GM15510 (cell line): ENCODE results near the gene CIRBP.

Experiments
- POLR2A ChIP-seq: IDR thresholded peaks from 3 replicates; pipeline ENCODE4 v1.6.1; 2011; ENCODE audit warnings: borderline replicate concordance; ENCODE audit not compliant: insufficient read length; ENCODE audit errors: extremely low read depth

The CIRBP gene

DNA sequence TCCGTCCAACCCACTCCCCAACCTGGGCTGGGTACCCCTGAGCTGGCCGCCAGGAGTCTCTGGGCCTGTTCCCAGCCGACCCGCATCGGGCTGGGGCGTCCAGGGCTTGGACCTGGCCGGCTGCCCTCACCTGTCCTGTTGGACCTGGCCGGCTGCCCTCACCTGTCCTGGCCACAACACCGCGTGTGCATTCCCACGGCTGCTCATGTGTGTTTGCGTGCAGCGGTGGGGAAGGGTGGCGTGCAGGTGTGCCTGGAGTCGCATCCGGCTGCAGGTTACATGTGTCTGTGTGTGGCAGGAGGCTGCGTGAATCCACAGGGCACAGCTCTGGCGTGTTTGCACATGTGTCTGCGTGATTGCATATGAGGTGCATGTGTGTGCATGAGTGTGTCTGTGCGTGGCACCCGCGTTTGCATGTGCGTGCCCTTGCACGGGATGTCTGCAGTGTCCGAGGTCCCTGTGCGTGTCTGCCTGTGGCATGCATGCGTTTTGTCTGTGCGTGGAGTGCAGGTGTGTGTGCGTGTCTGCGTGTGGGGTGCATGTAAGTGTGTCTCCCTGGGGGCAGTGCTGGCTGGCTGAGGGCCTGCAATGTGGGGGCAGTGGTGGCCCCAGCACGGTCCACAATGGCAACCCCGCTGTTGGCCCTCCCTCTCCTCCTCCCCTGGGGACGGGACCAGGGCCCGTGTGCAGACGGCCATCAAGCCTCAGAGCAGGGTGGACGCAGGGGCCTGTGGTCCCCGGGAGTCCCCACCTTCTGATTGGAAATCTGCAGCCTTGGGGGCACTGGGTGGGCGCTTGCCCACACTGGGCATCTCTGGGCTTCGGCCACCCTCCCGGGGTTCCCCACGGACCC lies 19.9 kb downstream of the CIRBP start:
- TF ChIP-seq POLR2A: no peak

DNA sequence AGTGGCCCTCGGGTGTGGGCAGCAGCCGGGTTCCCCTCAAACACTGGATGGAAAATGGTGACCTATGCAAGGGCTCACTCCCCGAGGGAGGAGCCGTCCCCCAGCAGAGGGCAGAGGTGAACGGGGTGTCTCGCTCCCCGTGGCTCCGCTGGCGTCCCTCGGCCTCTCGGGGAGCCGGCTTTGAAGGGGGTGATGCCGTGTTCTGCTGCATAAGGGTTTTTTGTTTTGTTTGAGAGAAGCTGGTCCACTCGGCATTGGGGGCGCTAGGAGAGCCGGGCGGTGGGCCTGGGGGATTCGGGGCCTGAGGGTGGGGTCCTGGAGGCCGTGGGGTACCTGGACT lies 20.5 kb downstream of the CIRBP start:
- no peak for TF ChIP-seq POLR2A

DNA sequence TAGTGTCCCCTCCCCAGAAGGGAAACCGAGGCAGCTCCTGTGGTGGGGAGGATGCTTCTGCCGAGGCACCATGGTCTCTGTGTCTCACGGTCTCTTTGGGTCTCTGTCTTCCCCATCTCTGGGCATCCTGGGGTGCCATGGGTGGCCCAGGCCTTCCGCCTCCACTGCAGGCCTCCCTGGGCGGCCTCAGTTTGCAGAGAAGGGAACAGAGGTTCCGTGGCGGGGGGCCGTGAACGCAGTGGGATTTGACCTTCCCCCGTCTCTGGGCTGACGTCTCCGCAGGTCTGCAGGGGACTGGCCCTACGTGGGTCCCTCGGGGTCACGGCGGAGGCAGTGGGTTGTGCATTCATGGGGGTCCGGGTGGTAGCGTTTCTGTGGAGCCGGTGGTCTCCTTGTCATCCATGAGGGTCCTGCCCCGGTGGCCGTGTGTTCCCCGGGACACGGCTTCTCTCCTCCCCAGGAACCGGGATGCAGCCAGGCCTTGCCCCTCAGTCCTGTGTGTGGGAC lies 21.1 kb downstream of the CIRBP start:
- no peak for TF ChIP-seq POLR2A

DNA sequence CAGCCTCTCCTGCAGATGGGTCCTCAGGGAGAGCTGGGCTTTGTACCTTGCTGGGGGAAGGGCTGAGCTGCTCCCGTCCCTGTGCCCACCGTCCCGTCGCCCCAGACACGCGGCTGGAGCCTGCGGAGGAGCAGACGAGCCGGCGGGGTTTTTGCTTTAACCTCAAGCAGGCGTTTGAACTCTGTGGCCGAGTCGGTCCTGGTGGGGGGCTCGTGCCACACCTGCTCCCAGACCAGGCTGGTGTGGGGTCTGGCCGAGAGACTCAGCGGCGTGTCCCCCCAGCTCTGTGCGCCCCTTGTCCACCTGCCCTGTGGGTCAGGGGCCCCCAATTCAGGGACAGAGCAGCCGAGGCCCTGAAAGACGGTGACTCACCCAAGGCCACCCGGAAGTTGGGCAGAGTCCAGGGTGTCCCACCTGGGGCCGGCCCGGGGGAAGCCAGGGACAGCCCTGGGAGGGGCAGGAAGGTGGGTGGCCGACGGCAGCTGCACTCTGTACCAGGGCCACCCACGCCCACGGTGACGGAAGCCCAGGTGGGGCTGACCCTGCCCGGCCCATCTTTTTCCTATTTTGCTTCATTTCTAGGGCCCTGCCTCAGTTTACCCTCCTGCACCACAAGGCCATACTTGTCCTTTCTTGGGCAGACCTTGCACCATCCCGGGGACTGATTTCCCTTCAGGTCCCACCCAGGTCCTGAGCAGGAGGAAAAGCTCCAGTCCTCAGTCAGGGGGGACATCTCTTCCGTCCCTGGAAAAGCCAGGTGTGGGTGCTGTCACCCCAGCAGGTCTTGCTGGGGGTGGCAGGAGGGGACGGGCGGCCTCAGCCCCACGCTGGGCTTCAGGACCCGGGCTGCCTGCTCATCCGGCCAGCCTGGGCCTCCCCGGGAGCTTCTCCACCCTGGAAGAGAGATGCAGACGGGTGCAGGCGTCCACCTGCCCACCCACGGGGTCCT lies 21.8 kb downstream of the CIRBP start:
- no peak for TF ChIP-seq POLR2A

DNA sequence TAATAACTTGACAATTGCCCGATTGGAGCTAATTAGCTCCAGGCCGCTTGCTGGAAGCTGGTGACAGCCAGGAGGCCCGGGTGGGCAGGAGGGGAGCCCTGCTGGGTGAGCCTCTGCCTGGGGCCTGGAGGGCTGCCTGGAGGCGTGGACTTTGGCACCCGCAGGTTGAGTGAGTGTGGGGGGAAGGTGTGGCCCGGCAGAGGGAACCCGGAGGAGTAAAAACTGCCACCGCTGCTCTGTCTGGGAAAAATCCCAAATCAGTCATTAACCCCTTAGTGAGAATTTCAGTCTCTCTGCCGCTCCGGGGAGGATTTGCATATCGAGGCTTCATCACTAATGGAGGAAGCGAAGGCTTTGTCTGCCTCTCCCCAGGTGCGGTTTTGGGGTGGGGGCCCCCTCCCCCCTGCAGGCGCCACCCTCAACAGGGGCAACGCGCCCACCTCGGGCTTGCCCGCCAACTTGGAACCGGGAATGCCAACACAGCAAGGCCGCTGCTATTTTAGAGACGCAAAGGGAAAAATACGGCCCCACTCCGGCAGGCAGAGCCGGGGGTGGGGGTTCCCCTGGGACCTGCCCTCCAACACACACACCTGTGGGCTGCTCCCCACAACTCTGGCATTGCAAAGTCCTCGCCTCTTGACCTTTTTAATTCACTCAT lies 22.8 kb downstream of the CIRBP start:
- no peak for TF ChIP-seq POLR2A

DNA sequence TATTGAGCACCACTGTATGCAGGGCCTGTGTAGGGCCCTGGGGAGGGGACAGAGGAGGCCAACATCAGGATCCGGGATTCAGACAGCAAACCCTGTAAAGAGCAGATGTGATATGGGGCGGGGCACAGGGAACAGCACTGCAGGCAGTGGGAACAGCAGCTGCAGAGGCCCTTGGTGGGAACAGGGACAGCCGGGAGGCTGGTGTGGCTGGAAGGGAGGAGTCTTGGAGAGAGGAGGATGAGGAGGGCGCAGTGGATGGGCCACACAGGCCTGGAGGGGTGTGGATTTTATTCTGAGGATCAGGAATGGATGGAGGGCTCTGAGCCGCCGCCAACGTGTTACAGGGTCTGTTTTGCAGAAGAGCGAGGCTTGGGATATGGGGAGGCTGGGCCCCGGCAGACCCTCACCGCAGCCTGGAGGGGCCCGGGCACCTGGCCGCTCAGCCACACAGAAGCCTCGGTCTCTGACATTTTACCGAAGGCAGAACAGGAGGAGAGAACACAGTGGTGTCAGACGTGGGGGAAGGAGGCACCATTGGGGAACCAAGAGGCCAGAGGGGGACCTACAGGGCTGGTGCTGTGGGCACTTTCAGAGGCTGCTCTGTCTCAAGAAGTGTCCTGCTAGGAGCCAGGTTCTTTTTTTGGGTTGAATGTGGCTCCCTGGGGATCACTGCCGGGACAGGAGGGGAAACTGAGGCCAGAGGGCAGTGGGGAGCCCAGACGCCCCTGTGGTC lies 23.5 kb downstream of the CIRBP start:
- no peak for TF ChIP-seq POLR2A

DNA sequence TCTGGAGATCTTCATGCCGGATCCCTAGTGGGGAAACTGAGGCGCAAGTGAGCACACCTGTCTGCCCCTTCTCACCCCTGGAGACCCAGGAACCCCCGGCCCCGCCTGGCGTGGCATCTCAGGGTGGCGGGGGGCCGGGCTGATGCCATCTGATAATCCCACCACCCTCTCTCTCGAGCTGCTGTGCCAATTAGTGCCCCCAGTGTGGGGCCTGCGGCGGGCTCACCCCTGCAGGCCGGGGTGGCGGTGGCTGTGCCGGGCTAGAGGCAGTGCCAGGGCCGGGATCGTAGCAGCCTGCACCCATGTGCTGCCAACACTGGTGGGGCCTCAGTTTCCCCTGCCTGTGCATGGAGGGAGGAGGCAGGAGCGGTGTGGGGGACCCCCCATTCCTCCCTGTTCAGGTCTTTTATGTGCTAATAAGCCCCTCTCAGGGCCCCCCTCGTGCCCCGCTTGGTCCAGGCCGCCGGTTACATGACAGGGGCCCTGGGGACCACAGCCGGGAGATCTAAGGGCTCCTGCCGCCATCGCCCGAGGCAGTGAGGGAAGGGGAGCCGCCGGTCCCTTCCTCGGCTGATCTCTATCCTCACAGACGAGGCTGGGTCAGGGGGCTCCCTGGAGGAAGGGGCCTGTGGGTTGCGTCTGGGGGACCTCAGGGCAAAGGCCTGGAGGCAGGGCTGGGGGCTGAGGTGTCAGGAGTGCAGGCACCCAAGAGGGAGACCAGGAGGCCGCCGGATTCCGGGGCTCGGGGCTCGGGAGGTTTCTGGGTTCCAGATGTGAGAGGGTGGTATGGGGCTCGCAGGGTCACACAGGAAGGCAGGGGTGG lies 24.9 kb downstream of the CIRBP start:
- no peak for TF ChIP-seq POLR2A

DNA sequence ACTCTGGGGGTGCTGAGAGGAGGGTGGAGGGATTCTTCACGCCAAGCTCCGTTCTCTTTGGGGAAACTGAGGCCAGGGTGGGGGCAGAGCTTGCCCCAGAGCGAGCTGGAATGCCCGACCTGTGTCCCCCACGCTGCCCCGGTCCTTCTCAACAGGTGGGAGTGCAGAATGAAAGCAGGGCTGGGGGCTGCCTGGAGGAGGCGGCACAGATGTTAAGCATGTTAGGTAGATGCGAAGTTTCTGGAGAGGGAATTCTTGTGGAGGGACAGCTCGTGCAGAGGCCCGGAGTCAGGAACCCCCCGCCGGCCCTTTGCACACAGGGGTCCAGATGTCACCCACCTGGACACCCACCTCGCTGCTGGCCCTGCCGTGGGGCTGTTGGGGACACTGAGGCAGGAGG lies 25.6 kb downstream of the CIRBP start:
- TF ChIP-seq POLR2A: no peak

DNA sequence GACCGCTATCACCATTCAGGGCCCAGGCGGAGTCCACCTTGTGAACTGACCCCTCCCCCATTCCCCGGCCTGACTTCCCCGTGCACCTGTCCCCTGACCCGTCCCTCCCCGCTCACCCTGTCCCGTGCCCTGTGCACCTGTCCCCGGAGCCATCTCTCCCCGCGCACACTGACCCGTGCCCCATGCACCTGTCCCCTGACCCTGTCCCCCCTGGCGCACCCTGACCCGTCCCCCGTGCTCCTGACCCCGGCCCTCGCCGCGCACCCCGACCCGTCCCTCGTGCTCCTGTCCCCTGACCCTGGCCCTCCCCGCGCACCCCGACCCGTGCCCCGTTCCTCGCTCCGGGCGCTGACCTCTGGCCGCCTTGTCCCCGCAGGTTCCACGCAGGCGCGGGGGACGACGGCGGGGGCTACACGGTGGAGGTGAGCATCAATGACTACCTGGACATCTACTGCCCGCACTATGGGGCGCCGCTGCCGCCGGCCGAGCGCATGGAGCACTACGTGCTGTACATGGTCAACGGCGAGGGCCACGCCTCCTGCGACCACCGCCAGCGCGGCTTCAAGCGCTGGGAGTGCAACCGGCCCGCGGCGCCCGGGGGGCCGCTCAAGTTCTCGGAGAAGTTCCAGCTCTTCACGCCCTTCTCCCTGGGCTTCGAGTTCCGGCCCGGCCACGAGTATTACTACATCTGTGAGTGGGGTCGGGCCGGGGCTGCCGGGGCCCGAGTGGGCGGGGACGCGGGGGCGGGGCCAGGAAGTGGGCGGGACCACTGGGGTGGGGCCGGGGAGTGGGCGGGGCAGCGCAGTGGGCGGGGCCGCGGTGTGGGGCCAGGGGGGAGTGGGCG lies 26.3 kb downstream of the CIRBP start:
- no peak for TF ChIP-seq POLR2A

DNA sequence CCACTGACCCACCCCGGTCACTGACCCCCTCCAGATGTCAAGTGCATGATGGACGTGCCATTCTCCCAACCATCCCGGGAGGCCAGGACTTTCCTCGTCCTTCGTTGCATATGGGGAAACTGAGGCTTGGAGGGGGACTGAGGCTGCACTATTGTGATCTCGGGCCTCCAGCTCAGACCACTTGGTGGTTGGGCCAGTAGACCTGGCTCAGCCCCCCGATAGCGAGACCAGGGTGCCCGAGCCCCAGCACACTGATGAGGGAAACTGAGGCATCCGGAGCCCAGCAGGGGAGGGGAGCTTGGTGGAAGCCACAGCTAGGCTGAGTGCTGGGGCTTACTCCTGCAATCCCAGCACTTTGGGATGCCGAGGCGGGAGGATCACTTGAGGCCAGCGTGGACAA lies 26.9 kb downstream of the CIRBP start:
- no peak for TF ChIP-seq POLR2A

DNA sequence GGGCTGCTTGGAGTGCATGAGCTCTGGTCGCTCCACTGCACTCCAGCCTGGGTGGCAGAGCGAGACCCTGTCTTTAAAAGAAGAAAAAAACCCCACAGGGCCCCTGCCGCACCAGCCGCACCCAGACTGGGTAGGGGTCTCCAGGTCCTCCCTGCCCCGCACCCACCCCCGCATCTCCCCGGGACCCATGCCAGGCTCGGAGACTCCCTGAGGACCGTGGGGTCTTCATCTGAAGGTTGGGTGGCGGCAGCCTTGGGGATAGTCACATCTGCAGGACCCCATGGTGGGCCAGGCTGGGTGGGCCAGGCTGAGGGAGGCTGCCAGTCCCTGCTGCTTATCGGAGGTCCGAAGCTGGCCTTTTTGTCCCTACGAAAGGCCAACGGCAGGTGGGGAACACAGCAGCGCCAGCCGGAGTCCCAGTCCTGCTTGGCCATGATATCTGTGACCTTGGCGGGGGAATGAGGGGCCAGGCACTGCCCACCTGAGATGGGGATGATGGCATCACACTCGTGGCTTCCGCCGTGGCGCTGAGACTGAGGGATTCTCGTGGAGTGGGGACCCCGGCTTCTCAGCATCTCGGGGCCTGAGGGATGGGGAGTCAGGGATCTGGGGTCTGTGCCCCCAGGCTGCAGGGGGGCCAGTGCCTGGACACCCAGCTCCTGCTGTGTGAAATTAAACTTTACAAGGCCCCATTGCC lies 27.6 kb downstream of the CIRBP start:
- no peak for TF ChIP-seq POLR2A

DNA sequence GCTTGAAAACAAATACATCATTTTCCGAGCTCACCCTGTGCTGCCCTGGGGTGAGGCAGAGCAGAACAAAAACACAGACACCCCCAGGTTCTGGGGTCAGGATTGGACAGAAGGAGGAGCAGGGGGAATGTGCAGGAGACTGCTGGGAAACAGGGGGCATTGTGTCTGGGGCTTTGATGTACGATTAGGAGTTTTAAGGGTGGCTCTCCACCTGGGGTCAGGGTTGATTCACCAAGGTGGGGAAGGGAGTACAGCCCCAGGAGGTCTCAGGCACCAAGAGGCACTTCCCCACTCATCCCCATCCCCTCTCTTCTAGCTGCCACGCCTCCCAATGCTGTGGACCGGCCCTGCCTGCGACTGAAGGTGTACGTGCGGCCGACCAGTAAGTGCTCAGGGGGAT lies 29.1 kb downstream of the CIRBP start:
- TF ChIP-seq POLR2A: no peak
